NCI-H1105 treated with DMSO at 0.1 percent for 48 hours (cell line): Measurements from ENCODE around the gene SIPA1L3.
"Not testable (repeated sequence)": the region's sequence is repeated elsewhere in the genome, so short reads cannot be mapped to it uniquely, and the experiment has no call there.

Experiments used
- DNase-seq: peaks from one replicate; lab custom pipeline; 2025; lab: John Stamatoyannopoulos, UW

SIPA1L3 gene

DNA sequence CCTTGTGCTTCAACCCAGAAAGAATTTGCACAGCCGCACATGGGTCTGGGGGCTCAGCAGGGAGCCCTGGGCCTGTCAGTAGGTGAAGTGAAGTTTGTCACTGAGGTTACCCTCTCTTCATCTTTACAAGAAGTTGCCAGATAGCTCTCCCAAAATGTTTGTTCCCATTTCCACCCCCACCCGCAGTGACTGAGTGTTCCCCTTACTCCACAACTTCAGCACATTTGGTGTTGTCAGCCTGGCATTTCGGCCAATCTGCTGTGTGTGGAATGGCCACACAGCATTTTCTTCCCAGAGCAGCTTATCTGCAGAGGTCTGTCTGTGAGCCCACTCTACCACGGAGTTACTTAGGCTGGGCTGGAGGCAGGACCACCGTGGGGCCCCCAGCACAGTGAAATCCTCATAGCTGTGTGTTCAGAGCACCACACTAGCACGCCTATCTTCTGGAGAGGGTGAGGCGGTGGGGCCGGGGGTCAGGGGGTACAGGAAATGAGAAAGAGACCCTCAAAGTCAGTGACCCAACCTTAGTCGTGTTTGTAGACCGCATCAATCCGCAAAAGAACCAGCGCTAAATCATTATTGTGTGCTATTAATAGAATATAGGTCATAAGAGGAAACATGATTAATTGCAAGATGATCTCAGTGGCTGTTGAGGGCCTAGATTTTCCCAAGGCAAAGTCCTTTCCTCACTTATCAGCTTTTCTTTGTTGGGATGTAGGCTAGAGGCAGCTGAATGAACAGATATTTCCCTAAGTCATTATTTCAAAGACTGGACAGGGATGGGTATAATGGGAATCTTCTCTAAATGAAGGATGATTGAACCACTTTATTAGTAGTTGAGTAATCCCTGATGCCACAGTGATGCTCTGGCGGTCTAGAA, 116.0 kb downstream of the SIPA1L3 start:
- DNase-seq = no peak

DNA sequence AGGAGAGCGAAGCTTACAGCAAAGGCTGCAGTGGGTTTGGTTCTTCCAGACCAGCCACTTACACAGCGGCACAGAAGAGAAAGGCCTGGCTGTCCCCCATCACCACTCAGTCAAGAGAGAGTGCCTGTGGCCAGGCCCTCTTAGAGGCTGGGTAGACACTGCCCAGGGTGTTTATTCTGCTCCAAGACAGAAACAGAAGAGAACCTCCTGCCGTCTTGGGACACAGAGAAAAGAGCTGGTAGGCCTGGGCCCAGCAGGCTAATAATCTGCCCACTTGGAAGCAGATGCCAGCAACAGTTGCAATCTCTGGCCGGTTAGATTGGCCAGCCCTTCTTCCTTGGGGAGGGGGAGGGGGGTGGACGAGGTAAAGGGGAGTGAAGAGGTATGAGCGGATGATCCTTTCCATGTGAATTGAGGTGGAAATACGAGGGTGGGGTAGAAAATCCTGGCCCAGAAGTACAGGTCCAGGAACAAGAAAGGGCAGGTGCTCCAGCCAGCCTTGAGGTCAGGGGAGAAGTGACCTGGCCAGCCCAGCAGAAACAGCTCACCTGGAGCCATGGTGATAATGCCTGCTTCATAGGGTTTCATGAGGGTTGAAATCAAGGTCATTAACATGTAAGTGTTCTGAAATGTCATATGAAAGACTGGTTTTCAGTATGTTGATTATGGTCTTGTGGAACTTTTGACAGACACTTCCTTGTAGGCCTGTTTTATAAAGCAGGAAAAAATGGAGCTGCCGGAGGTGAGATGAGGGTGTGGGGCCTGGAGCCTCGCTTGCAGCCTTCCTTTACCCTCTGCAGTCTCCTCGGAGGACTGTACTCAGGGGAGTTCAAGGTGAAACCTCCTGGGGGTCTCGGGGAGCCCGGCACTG, 116.9 kb downstream of the SIPA1L3 start:
- no peak for DNase-seq

GRCh38 chr19:38024992-38025908, 118.2 kb downstream of the SIPA1L3 start:
- no peak for DNase-seq

DNA sequence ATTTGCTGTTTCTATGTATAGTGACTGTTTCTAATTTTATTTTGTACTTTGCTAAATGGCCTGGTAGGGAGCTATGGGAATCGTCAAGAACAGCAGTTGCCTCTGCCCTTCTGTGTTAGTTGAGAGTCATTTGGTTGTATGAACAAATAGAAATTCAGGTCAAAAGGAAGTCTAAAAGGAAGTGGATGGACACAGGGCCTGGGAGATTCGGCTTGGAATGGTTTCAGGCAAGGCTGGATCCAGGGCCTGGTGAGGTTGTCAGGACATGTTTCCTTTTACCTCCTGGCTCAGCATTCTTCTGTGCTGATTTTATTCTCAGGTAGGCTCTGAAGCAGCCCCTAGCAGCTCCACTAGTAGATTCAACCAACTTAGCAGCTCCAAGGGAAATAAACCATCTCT, 118.9 kb downstream of the SIPA1L3 start:
- no peak for DNase-seq

DNA sequence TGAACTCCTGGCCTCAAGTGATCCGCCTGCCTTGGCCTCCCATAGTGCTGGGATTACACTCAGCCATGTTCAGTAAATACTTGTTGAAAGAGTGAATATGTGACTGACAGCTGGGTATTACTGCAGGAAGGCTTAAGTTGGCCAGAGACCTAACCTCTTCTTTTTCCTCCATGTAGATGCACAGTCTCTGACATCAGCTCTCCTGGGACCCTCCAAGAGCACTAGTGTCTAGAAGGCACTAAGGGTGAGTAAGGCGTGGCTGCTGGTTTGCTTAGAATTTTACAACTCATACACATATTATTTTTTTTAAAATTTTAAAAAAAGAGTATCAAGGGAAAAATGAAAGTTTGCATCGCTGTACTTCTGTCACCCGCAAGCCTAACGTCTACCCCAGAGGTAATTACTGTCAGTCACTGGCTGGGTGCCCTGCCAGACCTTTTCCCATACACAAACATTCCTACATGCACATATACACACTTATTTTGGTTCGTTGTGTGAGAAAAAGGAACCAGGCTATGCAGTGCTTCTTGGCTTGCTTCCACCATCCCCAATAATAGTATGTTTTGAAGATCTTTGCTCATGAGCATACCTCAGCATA, 122.0 kb downstream of the SIPA1L3 start:
- no peak for DNase-seq

- not testable (repeated sequence) for DNase-seq
Observed at GRCh38 chr19:38030001-38030400, 123.0 kb downstream of the SIPA1L3 start.

DNA sequence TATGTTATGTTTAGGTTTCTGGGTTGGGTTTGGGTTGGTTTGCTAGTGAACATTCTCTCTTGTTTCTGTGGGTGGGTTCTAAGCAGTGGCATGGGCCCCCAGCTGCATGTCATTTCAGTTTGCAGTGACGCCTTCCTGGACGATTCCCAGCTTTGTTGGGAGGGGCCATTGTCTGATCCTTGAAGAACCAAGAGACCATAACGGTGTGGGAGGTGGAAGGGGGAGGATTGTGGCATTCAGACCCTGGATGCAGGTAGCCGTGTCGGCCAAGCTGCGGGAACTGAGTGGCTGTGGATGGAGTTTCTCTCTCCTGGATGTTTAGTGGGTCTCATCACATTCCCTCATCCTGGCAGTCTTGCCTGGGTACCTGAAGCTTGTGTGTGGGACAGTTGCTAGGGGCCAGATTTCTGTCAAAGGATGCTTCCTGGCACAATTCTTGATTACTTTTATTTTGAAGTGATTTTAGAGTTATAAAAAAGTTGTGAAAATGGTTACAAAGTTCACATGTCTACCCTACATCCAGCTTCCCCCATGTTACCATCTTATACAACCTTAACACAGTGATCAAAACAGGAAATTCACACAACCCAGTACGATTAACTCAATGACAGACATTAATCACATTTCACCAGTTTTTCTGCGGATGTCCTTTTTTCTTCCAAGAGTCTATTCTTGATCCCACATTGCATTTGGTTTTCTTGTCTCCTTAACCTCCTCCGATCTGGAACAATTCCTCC, 123.8 kb downstream of the SIPA1L3 start:
- DNase-seq = no peak

DNA sequence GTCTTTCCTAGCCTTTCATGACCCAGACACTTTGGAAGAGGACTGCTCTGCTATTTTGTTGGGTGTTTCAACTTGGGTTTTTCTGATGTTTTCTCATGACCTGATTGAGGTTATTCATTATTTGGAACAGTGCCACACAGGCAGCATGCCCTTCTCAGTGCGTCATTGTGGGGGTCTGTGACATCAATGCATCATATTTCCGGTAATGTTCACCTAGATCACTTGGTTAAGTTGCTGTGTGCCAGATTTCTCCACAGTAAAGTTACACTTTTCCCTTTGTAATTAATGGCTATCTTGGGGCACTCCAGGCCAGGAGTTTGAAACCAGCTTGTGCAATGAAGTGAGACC, 124.4 kb downstream of the SIPA1L3 start:
- DNase-seq = no peak

GRCh38 chr19:38032151-38032550, 125.1 kb downstream of the SIPA1L3 start:
- no peak for DNase-seq

GRCh38 chr19:38032951-38033350, 125.9 kb downstream of the SIPA1L3 start:
- no peak for DNase-seq

DNA sequence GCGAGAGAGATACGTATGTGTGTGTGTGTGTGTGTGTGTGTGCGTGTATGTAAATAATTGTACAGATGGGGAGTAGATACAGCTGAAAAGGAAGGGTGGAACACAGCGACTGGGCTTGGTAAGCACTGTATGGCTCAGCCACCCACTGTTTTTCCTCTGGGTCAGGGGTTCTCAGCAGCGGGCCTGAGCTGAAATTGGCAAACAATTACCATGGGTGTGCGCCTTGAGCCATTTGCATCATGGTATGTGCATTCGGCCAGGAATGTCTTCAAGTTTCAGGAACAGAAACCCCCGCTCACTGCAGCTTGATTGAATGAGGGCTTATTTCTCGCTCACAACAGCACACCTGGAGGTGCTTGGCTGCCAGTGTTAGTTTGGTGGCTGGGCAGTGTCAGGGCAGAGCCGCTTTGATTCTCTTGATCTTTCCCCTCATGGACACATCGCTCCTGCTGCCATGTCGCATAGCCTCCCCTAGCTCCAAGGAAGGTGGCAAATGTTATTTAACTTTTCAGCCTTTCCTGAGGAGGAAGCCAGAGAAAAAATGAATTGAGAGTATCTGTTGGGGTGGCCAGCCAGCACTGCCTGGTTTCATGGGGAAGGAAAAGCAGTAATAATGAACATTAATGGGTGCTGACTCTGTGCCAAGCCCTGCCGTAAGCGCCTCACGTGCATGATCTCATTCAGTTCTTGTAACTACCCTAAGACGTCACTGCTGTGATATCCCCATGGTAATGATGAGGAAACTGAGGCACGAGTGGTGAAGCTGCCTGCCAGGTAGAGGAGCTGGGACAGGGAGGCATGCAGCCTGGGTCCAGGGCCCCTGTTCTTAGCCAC, 126.9 kb downstream of the SIPA1L3 start:
- peak; percentile 72 for DNase-seq

DNA sequence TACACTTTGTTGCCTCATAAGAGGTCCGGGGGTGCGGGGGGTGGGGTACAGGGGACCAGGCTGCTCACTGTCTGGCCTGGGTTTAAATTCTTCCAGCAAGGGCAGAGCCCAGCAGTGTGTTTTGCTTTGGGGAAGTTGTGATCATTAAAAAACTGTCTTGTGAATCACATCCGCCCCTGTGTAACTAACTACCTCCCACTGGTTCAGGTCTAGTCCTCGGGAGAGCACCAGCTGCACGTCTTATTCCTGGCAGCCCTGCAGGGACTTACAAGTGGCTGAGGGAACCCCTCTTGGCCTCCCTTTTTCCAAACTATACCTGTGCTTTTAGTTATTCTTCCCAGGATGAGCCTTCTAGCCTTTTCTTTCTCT, 127.5 kb downstream of the SIPA1L3 start:
- no peak for DNase-seq

DNA sequence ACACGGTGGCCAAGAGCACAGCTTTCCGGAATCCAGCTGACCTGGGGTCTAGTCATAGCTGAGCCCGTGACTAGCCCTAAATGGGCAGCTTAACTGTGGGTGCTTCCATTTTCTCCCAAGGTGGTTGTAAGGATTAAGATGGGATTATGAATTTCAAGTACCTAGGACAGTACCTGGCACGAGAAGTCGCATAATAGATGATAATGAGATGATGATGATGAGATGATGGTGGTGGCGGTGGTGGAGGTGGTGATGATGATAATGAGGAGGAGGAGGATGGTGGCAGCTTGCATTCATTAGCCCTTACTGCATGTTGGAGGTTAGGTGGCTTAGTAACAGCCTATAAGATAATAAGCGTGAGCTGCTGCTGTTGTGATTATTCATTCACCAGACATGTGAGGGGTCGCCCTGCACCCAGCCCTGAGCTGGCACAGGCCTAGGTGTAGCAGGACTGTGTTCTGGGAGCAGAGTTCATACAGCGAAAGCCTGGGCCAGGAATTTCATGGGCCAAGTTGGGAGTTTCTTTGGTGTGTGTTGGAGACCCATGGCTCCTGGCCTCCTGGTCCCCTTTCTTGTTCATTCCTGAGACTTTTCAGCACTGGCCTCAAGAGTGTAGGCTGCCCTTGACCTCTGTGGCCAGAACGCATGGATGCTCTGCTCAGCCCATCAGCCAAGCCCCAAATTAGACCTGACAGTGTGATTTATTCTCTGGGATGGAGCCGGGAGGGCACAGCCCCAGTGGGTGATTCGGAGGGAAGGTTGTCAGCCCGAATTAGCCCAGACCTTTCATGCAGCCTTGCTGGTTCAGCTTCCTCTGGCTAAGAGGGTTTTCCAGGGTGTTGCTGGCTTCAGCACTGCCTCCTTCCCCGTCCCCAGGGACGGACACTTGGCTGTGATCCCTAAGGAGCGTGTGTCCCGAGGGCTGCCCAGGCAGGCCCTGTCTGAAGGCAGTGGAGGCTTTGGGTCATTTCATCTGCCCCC, 128.8 kb downstream of the SIPA1L3 start:
- DNase-seq = no peak

- peak; percentile 80 for DNase-seq
Observed at GRCh38 chr19:38036707-38037611, 130.0 kb downstream of the SIPA1L3 start.

DNA sequence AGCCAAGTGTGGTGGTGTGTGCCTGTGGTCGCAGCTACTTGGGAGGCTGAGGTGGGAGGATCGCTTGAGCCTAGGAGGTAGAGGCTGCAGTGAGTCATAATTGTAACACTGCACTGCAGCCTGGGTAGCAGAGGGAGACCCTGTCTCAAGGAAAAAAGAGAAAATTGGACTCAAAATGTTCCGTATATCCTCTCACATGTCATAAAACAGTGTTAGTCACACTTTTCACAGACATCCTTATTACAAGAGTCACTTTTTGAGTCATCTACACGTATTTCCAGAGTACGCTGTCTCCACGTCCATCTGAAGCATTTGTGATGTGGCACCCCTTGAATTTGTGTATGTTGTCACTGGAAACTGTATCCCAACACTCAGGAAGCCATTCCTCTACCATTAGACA, 133.0 kb downstream of the SIPA1L3 start:
- DNase-seq = no peak

DNA sequence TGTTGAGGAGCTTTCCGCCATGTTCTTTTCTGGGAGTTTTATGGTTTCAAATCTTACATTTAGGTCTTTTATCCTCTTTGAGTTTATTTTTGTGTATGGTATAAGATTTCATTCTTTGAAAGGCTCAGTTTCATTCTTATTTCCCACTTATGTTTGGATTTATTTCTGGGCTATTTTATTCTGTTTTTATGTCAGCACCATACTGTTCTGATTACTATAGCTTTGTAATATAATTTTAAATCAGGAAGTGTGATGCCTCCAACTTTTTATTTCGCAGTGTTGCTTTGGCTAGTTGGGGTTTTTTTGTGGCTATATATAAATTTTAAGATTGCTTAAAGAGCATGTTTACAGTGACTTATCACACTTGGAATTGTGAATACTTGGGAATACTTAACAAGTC, 135.1 kb downstream of the SIPA1L3 start:
- no peak for DNase-seq

DNA sequence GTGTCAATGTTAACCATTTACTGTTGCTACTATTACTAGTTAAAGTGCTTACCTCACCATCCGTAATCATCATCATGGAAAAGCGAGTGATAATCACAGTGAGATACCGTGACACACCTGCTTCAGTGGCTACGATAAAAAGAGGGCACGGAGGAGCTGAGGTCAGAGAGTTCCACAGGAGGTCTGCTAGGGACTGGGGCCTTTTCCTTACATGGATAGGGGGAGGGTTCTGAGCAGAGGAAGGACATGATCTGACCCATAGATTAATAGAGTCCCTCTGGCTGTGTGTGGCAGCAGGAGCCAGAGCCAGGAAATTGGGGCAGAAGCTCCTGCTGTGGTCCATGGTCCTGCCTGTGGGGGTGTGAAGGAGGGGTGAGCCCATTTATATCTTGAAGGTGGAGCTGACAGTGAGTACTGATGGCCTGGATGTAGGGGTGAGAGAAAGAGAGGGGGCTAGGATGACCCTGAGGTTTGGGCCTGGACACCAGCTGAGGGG, 136.7 kb downstream of the SIPA1L3 start:
- DNase-seq = no peak
